Measurements from ENCODE around the gene CREBBP.

CREBBP gene

DNA sequence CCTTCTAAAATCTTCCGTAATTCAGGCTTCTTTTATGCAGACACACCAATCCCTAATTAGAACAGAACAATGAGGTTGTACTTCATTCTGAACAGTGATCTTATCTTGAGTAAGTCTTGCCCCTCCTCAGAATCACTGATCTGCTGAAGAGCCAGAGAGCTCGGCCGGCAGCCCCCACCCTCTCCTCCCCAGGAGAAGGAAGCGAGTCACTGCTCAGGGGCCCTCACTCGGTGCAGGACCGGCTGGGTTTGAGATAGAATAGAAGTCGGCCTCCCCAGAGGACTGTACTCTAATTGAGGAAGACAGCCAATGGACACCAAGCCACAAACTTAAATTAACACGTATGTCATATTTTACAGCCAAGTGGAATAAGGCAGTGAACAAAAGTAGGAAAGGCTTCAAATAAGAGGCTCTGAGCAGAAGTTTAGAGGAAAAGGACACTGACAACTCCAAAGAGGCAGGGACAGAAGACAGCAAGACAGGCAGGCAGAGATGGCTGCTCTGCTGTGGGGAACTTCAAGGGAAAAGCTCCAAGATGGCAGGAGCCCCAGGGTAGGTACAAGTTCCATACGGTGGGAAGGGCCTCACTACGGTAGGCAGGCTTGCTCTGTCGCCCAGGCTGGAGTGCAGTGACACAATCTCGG is 18.6 kb downstream of the CREBBP start:
- Histone ChIP-seq H2BK5ac (ENCODE audit: low read length) (no peak overlapping the region), H3K36me3 (replicated peaks in 1 of 2; ENCODE audit: control insufficient read depth in 2 of 2, insufficient read depth in 2 of 2, low read length in 2 of 2) (peaks cover 0 to 10% of the 10 kb centered on the region in 2 donors), H2AK5ac (ENCODE audit: low read depth, low read length) (no peak overlapping the region), H3K4me3 (ENCODE audit: low read length in 2 of 2) (no peak overlapping the region), H2BK15ac (ENCODE audit: low read length) (no peak overlapping the region), H3K4ac (ENCODE audit: low read length) (no peak overlapping the region), H3K9ac (ENCODE audit: low read depth, low read length, poor library complexity) (no peak overlapping the region), H3K27ac (replicated peaks; ENCODE audit: low read length) (no peak overlapping the region), H3K27me3 (ENCODE audit: control insufficient read depth in 3 of 3, insufficient read depth in 3 of 3, low read depth in 1 of 3, low read length in 3 of 3) (no peaks in the 10 kb centered on the region), H3K14ac (ENCODE audit: low read length) (no peak overlapping the region), H3K4me1 (ENCODE audit: control insufficient read depth in 2 of 2, insufficient read depth in 1 of 2, low read depth in 1 of 2, low read length in 2 of 2) (peaks cover 11 to 17% of the 10 kb centered on the region in 2 donors), H3K79me1 (ENCODE audit: low read depth, low read length) (peaks cover 4% of the 10 kb centered on the region), H3K23ac (ENCODE audit: low read depth, low read length, poor library complexity) (no peak overlapping the region), H3K18ac (ENCODE audit: low read length) (no peak overlapping the region), H4K91ac (ENCODE audit: low read depth, low read length, poor library complexity) (no peak overlapping the region), H2BK120ac (ENCODE audit: low read depth, low read length) (no peak overlapping the region), H3K4me2 (ENCODE audit: insufficient read depth, low read length, poor library complexity, severe bottlenecking) (no peak overlapping the region), H4K8ac (ENCODE audit: low read depth, low read length) (no peak overlapping the region), H2BK12ac (ENCODE audit: low read length) (no peak overlapping the region), H2AFZ (ENCODE audit: low read length) (no peak overlapping the region), H3K9me3 (replicated peaks in 1 of 2; ENCODE audit: control insufficient read depth in 2 of 2, insufficient read depth in 1 of 2, low read depth in 1 of 2, low read length in 2 of 2) (no peaks in the 10 kb centered on the region)
- no peak for DNase-seq (ENCODE audit: low spot score)
- WGBS, 2 donors (ENCODE audit: extremely low coverage in 2 of 2, insufficient read length in 2 of 2, insufficient replicate concordance in 1 of 2), result no CpG with 5 or more reads among the region's 12 CpGs

DNA sequence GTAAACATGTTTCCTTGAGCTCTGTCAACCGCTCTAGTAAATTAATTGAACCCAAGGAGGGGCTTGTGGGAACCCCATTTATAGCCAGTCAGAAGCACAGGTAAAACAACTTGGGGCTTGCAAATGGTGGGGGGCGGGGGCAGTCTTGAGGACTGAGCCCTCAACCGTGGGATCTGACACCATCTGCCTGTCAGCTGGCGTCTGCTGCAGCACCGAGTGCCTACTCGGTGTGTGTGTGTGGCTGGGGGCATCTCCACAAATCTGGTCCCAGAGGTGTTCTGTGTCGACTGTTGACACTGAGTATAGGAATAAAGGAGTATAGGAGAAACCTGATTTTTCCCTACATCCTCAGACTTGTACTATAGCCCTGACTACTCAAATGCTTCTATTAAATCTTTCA is 20.6 kb downstream of the CREBBP start:
- no peak overlapping the region for H2AK5ac ChIP-seq (ENCODE audit: low read depth, low read length)
- peaks cover 4% of the 10 kb centered on the region for H3K79me1 ChIP-seq (ENCODE audit: low read depth, low read length)
- no peak overlapping the region for H3K18ac ChIP-seq (ENCODE audit: low read length)
- no peak overlapping the region for H2AFZ ChIP-seq (ENCODE audit: low read length)
- no peak overlapping the region for H3K4me3 ChIP-seq (ENCODE audit: low read length in 2 of 2)
- no peak overlapping the region for H2BK15ac ChIP-seq (ENCODE audit: low read length)
- no peak overlapping the region for H3K23ac ChIP-seq (ENCODE audit: low read depth, low read length, poor library complexity)
- no peak for DNase-seq (ENCODE audit: low spot score)
- no peak overlapping the region for H2BK5ac ChIP-seq (ENCODE audit: low read length)
- H2BK12ac ChIP-seq (ENCODE audit: low read length), result no peak overlapping the region
- no CpG with 5 or more reads among the region's 7 CpGs for WGBS, 2 donors (ENCODE audit: extremely low coverage in 2 of 2, insufficient read length in 2 of 2, insufficient replicate concordance in 1 of 2)
- no peak overlapping the region for H4K91ac ChIP-seq (ENCODE audit: low read depth, low read length, poor library complexity)
- H4K8ac ChIP-seq (ENCODE audit: low read depth, low read length), result no peak overlapping the region
- no peak overlapping the region for H2BK120ac ChIP-seq (ENCODE audit: low read depth, low read length)
- H3K27me3 ChIP-seq (ENCODE audit: control insufficient read depth in 3 of 3, insufficient read depth in 3 of 3, low read depth in 1 of 3, low read length in 3 of 3), result no peaks in the 10 kb centered on the region
- H3K36me3 ChIP-seq (replicated peaks in 1 of 2; ENCODE audit: control insufficient read depth in 2 of 2, insufficient read depth in 2 of 2, low read length in 2 of 2), result peaks cover 2 to 18% of the 10 kb centered on the region in 2 donors
- H3K4me1 ChIP-seq (ENCODE audit: control insufficient read depth in 2 of 2, insufficient read depth in 1 of 2, low read depth in 1 of 2, low read length in 2 of 2), result peaks cover 11 to 20% of the 10 kb centered on the region in 2 donors
- H3K4me2 ChIP-seq (ENCODE audit: insufficient read depth, low read length, poor library complexity, severe bottlenecking), result no peak overlapping the region
- no peak overlapping the region for H3K27ac ChIP-seq (replicated peaks; ENCODE audit: low read length)
- no peak overlapping the region for H3K4ac ChIP-seq (ENCODE audit: low read length)
- H3K9me3 ChIP-seq (replicated peaks in 1 of 2; ENCODE audit: control insufficient read depth in 2 of 2, insufficient read depth in 1 of 2, low read depth in 1 of 2, low read length in 2 of 2), result no peaks in the 10 kb centered on the region
- H3K9ac ChIP-seq (ENCODE audit: low read depth, low read length, poor library complexity), result no peak overlapping the region
- no peak overlapping the region for H3K14ac ChIP-seq (ENCODE audit: low read length)

DNA sequence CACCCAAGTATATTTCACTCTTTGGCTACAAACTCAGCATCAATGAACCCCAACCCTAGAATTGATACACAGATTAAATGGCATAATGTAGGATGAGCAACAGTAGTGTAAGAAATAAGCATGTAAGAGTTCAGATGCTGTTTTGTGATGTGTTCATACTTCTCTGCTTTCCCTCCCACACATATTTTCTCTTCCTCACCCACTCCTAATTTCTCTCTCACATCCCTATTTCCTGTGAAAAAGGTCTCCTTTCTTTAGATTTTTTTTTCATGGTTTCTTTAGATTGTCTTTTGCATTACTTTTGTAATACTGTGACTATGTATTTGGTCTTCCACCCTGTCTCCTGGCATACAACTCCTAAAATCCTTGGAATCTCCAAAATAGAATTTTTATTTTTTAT is 21.7 kb downstream of the CREBBP start:
- Histone ChIP-seq H2BK5ac (ENCODE audit: low read length) (no peak overlapping the region), H3K23ac (ENCODE audit: low read depth, low read length, poor library complexity) (no peak overlapping the region), H3K4me1 (ENCODE audit: control insufficient read depth in 2 of 2, insufficient read depth in 1 of 2, low read depth in 1 of 2, low read length in 2 of 2) (peaks cover 11 to 20% of the 10 kb centered on the region in 2 donors), H2BK120ac (ENCODE audit: low read depth, low read length) (no peak overlapping the region), H3K18ac (ENCODE audit: low read length) (no peak overlapping the region), H3K27me3 (ENCODE audit: control insufficient read depth in 3 of 3, insufficient read depth in 3 of 3, low read depth in 1 of 3, low read length in 3 of 3) (no peaks in the 10 kb centered on the region), H3K79me1 (ENCODE audit: low read depth, low read length) (peaks cover 6% of the 10 kb centered on the region), H3K4me2 (ENCODE audit: insufficient read depth, low read length, poor library complexity, severe bottlenecking) (no peak overlapping the region), H2AFZ (ENCODE audit: low read length) (no peak overlapping the region), H3K9ac (ENCODE audit: low read depth, low read length, poor library complexity) (no peak overlapping the region), H3K4me3 (ENCODE audit: low read length in 2 of 2) (no peak overlapping the region), H4K91ac (ENCODE audit: low read depth, low read length, poor library complexity) (no peak overlapping the region), H3K27ac (replicated peaks; ENCODE audit: low read length) (no peak overlapping the region), H2BK15ac (ENCODE audit: low read length) (no peak overlapping the region), H2AK5ac (ENCODE audit: low read depth, low read length) (no peak overlapping the region), H3K36me3 (replicated peaks in 1 of 2; ENCODE audit: control insufficient read depth in 2 of 2, insufficient read depth in 2 of 2, low read length in 2 of 2) (peaks cover 6 to 29% of the 10 kb centered on the region in 2 donors), H3K14ac (ENCODE audit: low read length) (no peak overlapping the region), H3K4ac (ENCODE audit: low read length) (no peak overlapping the region), H3K9me3 (replicated peaks in 1 of 2; ENCODE audit: control insufficient read depth in 2 of 2, insufficient read depth in 1 of 2, low read depth in 1 of 2, low read length in 2 of 2) (no peaks in the 10 kb centered on the region), H4K8ac (ENCODE audit: low read depth, low read length) (no peak overlapping the region), H2BK12ac (ENCODE audit: low read length) (no peak overlapping the region)
- no peak for DNase-seq (ENCODE audit: low spot score)

DNA sequence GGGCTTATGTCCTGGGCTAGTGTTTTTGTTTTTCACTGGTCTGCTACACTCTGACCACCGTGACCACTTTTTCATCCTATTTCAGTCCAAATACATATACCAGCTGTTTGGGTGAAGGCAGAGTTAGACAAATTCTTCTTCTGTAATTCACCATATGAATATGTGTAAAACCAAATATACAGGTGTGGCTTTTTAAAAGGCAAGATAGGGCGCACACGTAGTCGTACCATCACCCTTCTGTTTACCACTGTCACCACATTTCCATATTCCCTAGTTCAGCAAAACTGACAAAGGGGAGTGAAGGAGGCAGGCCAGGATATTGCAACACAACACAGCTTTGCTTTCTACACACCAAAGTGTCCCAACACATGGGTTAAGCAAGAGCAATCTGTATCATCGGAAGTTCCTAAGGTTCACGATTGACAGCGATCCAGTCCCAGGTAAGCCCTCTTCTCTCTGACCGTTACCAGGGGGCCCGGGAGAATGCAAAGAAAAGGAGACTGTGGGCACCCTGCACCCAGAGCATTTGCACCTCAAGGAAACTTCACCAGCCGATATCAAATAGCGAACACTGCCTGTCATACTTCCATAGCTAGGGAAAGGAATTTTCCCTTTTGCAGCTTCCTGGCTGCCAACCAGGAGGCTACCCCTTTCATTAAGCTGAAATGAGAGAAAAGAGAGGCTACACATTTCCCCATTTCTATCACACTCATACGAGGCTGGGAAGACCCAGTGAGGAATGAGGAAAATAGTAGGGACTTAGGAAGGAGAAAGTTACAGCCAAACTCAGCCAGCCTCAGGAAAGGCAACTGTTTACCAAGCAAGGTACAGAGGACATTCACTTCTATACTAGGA is 23.1 kb downstream of the CREBBP start:
- H3K18ac ChIP-seq (ENCODE audit: low read length), result no peak overlapping the region
- no peak overlapping the region for H3K14ac ChIP-seq (ENCODE audit: low read length)
- no peak overlapping the region for H2BK12ac ChIP-seq (ENCODE audit: low read length)
- no peak overlapping the region for H2BK5ac ChIP-seq (ENCODE audit: low read length)
- H2AK5ac ChIP-seq (ENCODE audit: low read depth, low read length), result no peak overlapping the region
- H3K9ac ChIP-seq (ENCODE audit: low read depth, low read length, poor library complexity), result no peak overlapping the region
- peaks cover 7 to 20% of the 10 kb centered on the region in 2 donors for H3K4me1 ChIP-seq (ENCODE audit: control insufficient read depth in 2 of 2, insufficient read depth in 1 of 2, low read depth in 1 of 2, low read length in 2 of 2)
- H3K27me3 ChIP-seq (ENCODE audit: control insufficient read depth in 3 of 3, insufficient read depth in 3 of 3, low read depth in 1 of 3, low read length in 3 of 3), result no peaks in the 10 kb centered on the region
- no peaks in the 10 kb centered on the region for H3K9me3 ChIP-seq (replicated peaks in 1 of 2; ENCODE audit: control insufficient read depth in 2 of 2, insufficient read depth in 1 of 2, low read depth in 1 of 2, low read length in 2 of 2)
- H2BK120ac ChIP-seq (ENCODE audit: low read depth, low read length), result no peak overlapping the region
- H4K91ac ChIP-seq (ENCODE audit: low read depth, low read length, poor library complexity), result no peak overlapping the region
- peaks cover 6% of the 10 kb centered on the region for H3K79me1 ChIP-seq (ENCODE audit: low read depth, low read length)
- no peak overlapping the region for H2BK15ac ChIP-seq (ENCODE audit: low read length)
- H3K4ac ChIP-seq (ENCODE audit: low read length), result no peak overlapping the region
- H4K8ac ChIP-seq (ENCODE audit: low read depth, low read length), result no peak overlapping the region
- no peak overlapping the region for H2AFZ ChIP-seq (ENCODE audit: low read length)
- no peak overlapping the region for H3K4me2 ChIP-seq (ENCODE audit: insufficient read depth, low read length, poor library complexity, severe bottlenecking)
- no peak overlapping the region for H3K4me3 ChIP-seq (ENCODE audit: low read length in 2 of 2)
- H3K23ac ChIP-seq (ENCODE audit: low read depth, low read length, poor library complexity), result no peak overlapping the region
- peaks cover 6 to 34% of the 10 kb centered on the region in 2 donors for H3K36me3 ChIP-seq (replicated peaks in 1 of 2; ENCODE audit: control insufficient read depth in 2 of 2, insufficient read depth in 2 of 2, low read length in 2 of 2)
- DNase-seq (ENCODE audit: low spot score), result no peak
- no CpG with 5 or more reads among the region's 12 CpGs for WGBS, 2 donors (ENCODE audit: extremely low coverage in 2 of 2, insufficient read length in 2 of 2, insufficient replicate concordance in 1 of 2)
- no peak overlapping the region for H3K27ac ChIP-seq (replicated peaks; ENCODE audit: low read length)

All from neuronal stem cell (in vitro differentiated cells).